ENCODE data around the gene LETM1.

- no peak for TF ChIP-seq POLR2A (IDR thresholded peaks at IDR 0.05)
- no peak for TF ChIP-seq CTCF (IDR thresholded peaks at IDR 0.05)
- no peak for TF ChIP-seq EP300 (IDR thresholded peaks at IDR 0.05)
These were observed 29.2 kb downstream of the LETM1 start for GRCh38 chr4:1826531-1827350.

All from stomach (tissue), 4 donors.